Measurements from ENCODE around the gene UBE2B. TPM values are rescaled to one million over a fixed set of nuclear protein-coding genes. Genes with fewer than 3 reads are reported as not detected.

The UBE2B gene
- total RNA-seq, 1 donor from 2014 or later = 97.8 TPM

- no peak for FAIRE-seq
These were observed 68.9 kb downstream of the UBE2B start for GRCh38 chr5:134440201-134440755.

More at GRCh38 chr5:134440201-134440755, 68.9 kb downstream of the UBE2B start:
- Mint-ChIP-seq H3K27ac (ENCODE audit: unreplicated experiment) (no peak overlapping the region), H3K9me3 (ENCODE audit: unreplicated experiment) (no peaks in the 10 kb centered on the region), H3K4me1 (ENCODE audit: low read depth, unreplicated experiment) (peaks cover 29% of the 10 kb centered on the region), H3K27me3 (ENCODE audit: low read depth, unreplicated experiment) (no peaks in the 10 kb centered on the region), H3K4me3 (ENCODE audit: unreplicated experiment) (no peak overlapping the region), H3K36me3 (ENCODE audit: low read depth, unreplicated experiment) (no peaks in the 10 kb centered on the region)
- Histone ChIP-seq H3K4me2 (ENCODE audit: low read length) (no peak overlapping the region), H3K27me3 (ENCODE audit: insufficient read depth, low read length) (no peaks in the 10 kb centered on the region), H3K79me2 (ENCODE audit: insufficient read depth, low read length) (no peaks in the 10 kb centered on the region), H3K27ac (ENCODE audit: low read depth, low read length) (no peak overlapping the region), H3K4me1 (ENCODE audit: insufficient read depth, low read length) (peaks cover 37% of the 10 kb centered on the region), H4K20me1 (ENCODE audit: insufficient read depth, low read length) (no peaks in the 10 kb centered on the region), H3K9me3 (ENCODE audit: insufficient read depth, low read depth, low read length) (no peaks in the 10 kb centered on the region), H3K36me3 (ENCODE audit: insufficient read depth, low read length) (no peaks in the 10 kb centered on the region), H3K4me3 (ENCODE audit: insufficient read depth, low read depth, low read length) (no peak overlapping the region), H3K9ac (ENCODE audit: low read length) (no peak overlapping the region), H2AFZ (ENCODE audit: low read depth, low read length) (no peak overlapping the region)
- TF ChIP-seq, protein P1, sequence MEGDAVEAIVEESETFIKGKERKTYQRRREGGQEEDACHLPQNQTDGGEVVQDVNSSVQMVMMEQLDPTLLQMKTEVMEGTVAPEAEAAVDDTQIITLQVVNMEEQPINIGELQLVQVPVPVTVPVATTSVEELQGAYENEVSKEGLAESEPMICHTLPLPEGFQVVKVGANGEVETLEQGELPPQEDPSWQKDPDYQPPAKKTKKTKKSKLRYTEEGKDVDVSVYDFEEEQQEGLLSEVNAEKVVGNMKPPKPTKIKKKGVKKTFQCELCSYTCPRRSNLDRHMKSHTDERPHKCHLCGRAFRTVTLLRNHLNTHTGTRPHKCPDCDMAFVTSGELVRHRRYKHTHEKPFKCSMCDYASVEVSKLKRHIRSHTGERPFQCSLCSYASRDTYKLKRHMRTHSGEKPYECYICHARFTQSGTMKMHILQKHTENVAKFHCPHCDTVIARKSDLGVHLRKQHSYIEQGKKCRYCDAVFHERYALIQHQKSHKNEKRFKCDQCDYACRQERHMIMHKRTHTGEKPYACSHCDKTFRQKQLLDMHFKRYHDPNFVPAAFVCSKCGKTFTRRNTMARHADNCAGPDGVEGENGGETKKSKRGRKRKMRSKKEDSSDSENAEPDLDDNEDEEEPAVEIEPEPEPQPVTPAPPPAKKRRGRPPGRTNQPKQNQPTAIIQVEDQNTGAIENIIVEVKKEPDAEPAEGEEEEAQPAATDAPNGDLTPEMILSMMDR (IDR thresholded peaks at IDR 0.05; ENCODE audit: insufficient read depth, low read depth, low read length) = no peak
- no peak for TF ChIP-seq EZH2 (IDR thresholded peaks at IDR 0.05; ENCODE audit: insufficient read depth, low read length)
- DNase-seq (ENCODE audit: low read depth) = no peak

Other genes starting within 250 kb of the UBE2B start
- gene SKP1, start 194.6 kb upstream of the UBE2B start, total RNA-seq = 375 and 399 TPM in 2 replicates
- gene PPP2CA, start 145.5 kb upstream of the UBE2B start, total RNA-seq = 172 and 180 TPM in 2 replicates
- gene CDKL3, start 4.4 kb upstream of the UBE2B start, total RNA-seq = 4.0 and 5.7 TPM in 2 replicates
- gene CDKN2AIPNL, start 40.3 kb downstream of the UBE2B start, total RNA-seq = 22.1 and 22.8 TPM in 2 replicates
- gene JADE2, start 154.1 kb downstream of the UBE2B start, total RNA-seq = 25.3 and 30.3 TPM in 2 replicates